GM08714 (cell line): ENCODE results near the gene NPBWR2.

Experiments
- H3K4me3 ChIP-seq: fragments of 200-500 bp; sonication (Bioruptor generic); 2 replicates; pipeline ENCODE4 v1.5.1; 2014; ENCODE audit warnings: mild to moderate bottlenecking, low read length, inconsistent platforms
- ZNF274 ChIP-seq: IDR thresholded peaks from 2 replicates; pipeline ENCODE4 v1.6.1; 2012; ENCODE audit warnings: mild to moderate bottlenecking, low read depth, low read length

The NPBWR2 gene

DNA sequence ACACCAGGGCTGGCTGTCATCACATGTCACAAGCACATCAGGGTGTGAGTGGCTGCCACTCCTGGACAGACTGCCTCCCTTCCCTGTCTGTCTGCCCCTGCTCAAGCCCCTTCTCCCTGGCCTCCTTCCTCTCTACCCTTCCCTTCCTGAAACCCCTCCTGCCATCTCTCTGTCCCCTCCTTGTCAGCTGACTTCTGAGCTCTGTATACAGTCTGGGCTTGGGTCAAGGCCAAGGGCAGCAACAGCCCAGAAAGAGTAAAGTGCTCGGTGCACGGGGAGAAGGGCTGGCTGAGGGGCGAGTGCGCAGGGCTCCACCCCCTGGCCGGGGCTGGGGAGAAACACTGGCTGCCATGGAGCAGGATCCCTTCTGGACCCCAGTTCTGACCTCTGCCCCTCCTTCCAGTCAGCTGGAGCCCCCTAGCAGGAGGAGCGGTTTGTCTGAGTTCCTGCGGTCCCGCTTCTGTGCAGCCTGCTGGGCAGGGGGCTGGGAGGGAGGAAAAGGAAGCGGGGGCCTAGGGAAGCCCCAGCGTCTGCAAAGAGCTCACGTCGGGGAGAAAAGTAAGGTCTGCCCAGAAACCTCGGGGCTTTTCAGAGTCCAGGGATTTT is 25.1 kb downstream of the NPBWR2 start:
- H3K4me3 ChIP-seq: no peak overlapping the region
- TF ChIP-seq ZNF274: no peak

DNA sequence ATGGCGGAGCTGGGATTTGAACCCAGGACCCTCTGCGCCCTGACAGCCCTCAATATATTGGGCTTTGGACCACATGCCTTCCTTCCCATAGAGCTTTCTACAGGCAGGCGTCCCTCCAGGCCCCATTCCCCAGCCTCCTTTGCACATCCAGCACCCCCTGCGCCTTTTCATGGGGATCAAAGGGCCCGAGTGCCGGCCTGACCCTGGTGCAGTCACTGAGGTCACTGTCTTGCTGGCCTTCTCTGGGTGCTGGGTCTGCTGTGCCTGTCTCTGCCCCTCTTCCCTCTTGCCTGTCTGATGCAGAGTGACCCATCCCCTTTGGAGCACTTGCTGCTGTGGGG is 25.8 kb downstream of the NPBWR2 start:
- no peak overlapping the region for H3K4me3 ChIP-seq
- TF ChIP-seq ZNF274: no peak

DNA sequence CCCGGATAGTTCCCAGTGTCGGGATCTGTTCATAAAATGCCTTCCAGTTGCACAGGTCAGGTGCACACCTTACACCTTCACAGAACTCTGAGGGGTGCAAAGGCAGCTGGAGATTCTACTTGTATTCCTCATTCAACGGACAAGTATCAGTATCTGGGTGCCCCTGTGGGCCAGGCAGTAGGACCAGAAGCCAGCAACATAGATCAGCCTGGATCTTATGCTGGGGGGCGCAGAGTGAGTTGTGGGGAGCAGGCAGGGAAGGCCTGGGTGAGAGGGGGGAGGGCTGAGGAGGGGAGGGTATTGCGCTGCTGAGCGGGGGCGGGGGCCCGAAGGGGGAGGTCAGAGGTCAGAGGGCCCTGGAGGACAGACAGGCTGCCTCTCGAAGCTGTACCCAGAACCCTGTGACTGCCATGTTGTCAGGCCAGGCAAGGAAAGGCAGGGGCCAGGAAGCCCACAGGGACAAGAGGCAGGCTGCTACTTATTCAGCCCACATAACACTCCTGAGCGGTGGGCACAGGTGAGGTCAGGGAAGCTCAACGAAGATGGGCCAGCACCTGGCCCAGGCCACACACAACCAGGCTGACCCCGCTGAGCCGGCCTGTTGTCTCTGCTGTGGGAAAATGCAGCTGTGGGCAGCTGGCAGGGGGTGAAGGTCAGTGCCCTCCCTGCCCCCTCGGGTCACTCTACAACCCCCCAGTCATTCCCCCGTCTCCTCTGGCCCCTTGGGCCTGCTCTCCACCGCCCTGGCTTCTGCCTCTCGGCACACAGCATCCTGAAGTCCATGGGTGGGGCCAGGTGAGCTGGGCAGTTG is 26.3 kb downstream of the NPBWR2 start:
- no peak for TF ChIP-seq ZNF274
- no peak overlapping the region; the same call in 1 of the 2 replicates for H3K4me3 ChIP-seq

DNA sequence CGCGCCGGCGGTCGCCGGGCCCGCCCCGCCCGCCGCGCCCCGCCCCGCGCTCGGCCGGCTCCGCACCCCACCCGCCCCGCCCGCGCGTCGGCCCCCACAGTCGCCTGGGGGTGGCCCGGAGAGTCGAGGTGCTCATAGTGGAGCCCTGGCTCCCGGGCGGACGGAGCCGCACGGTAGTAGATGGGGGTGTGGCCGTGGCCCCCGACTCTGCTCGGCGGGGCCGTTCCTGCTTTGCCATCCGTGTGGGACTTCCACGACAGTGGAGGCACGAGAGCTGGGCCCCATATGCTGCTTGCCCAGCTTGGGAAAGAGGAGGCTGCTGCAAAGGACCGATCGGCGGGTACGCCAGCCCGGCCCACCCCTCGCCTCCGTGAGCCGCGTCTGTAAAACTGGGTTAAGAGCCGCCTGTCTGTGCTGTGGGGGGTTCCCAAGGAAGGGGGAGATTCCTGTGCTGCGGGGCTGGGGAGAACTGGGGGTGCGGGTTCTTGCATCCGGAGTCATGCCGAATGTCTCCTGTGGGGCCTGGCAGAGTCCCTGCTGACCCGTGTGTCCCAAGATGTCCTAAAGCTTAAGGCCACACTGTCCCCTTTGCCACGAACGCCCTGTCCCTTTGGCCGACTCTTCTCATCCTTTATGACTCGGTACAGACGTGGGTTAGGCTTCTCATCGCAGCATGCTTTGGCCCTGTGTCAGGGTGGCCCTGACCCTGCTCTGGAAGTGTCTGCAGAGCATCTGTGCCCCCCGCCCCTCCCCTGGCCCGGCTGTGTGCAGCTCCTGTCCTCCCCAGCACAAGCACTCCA is 27.2 kb downstream of the NPBWR2 start, which contains the start of gene OPRL1:
Gene OPRL1, plus strand, starts transcription at position 70 of the 800 bp plus-strand sequence. CDS start 12,639 bp downstream, outside the sequence.
- no peak for TF ChIP-seq ZNF274
- peak within 1 kb of the TSS; percentile 92 for H3K4me3 ChIP-seq

DNA sequence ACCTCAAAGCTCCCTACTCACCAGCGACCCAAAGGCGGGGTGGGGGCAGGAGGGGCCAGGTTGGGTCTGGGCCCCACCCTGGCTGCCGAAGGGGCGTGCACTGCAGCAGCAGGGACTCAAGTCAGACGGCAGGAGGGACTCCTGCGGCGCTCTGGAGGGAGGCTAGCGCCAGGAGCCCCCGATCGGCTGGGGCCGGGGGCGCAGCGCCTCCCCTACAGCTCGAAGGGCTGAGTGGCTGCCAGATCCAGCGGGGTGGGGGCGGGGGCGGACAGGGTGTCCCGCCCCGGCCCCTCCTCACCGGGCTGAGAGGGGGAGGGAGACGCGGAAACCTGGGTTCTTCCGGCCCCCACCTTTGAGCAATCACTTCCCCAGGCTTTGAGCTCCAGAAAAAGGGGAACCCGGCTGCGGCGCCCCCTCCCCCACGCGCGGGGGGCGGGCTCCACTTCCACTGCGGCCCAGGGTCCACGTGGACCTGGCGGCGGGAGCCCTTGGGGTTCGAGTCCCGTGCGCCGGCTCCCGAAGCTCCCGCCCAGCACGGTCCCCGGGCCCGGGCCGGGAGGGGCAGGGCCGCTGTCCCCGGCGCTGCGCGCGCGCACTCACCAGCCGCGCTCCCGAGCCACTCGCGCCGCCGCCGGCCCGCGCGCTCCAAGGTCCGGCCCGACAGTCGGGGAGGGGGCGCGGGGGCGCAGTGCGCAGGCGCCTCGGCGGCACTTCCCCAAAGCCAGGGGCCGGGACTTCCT is 27.9 kb downstream of the NPBWR2 start, which contains the start of gene RGS19:
Gene RGS19, minus strand, starts transcription at position 246 of the 740 bp plus-strand sequence. CDS start 2,632 bp downstream, outside the sequence.
- TF ChIP-seq ZNF274: no peak
- H3K4me3 ChIP-seq: peak within 1 kb of the TSS; percentile 92

DNA sequence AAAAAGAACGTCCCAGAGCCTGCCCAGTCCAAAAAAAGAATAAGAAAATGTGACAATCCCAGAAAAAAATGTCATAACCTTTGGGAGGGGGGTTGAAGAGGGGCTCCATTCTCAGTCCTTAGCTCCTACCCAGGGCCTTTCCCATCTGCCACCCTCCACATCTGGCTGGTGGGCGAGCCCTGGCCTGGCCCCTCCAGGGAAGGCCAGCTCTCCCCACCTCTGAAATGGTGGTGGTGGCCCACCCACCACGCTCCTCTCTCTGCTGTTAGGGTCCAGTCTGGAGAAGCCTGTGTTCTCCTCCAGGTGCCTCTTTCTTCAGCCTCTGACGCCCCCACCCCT is 28.5 kb downstream of the NPBWR2 start:
- peak overlapping the region; percentile 92 for H3K4me3 ChIP-seq
- TF ChIP-seq ZNF274: no peak

DNA sequence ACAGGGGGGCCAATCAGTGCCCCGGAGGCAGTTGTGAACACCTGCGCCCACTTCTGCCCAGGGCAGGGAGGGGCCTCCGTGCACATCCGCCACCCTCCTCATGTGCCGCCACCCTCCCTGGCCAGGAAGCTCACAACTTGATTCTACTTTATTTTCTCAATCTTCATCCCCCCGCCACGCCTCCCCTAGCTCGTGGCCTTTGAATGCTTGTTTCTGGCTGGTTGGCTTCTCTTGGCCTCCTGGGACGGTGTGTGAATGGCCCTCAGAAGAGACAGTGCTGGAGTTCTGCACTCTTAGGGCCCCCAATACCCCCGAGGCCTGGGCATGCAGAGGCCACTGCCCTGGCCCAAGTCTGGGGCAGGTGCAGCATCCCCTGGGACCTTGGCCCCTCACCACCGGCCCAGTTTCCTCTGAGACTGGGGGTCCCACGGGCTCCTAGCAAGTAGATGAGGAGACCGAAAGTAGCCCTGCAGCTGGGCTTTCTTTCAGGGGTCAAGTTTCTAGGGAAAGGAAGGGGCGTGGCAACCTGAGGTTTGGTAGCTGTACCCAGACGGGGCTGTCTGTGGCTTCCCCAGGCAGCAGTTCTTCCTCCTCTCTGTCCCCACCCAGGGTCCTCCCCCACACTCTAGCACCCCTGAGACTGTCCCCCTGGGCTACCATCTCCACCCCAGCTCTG is 29.4 kb downstream of the NPBWR2 start:
- no peak for TF ChIP-seq ZNF274
- peak overlapping the region; percentile 92; the same call in 1 of the 2 replicates for H3K4me3 ChIP-seq

DNA sequence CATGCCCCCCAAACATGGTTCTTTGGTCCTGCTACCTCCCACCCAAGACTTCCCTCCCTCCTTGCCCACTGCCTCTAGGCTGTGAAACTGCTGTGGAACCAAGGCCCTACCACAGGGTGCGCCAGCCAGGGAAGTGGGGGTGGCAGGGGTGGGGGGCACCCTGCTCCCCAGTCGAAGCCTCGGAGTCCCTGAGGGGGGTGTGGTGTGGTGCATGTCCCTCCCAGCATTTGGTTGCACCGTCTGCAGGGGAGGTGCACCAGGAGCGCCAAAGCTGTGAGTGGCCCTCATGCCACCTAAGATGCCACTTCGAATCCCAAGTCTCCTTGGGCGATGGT is 29.9 kb downstream of the NPBWR2 start:
- TF ChIP-seq ZNF274: no peak
- H3K4me3 ChIP-seq: peak overlapping the region; percentile 92; the same call in 1 of the 2 replicates

DNA sequence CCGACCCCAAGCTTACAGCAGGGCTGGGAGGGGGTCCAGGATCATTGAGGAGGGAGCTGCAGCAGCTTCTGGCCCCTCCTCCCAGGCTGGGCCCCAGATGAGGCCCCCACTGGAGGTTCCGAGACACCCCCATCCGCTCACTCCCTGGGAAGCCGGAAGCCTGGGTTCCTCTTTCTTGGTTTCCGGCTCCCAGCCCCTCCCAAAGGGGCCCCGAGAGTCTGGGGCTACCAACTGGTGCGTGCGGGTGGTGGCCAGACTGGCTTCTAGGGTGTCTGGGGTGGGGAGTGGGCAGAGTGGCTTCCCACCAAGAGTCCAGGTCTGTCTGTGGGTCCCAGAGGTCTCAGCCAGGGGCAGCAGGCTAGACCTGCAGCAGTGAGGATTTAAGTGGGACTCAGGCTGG is 30.3 kb downstream of the NPBWR2 start:
- TF ChIP-seq ZNF274: no peak
- H3K4me3 ChIP-seq: peak overlapping the region; percentile 92; the same call in 1 of the 2 replicates

DNA sequence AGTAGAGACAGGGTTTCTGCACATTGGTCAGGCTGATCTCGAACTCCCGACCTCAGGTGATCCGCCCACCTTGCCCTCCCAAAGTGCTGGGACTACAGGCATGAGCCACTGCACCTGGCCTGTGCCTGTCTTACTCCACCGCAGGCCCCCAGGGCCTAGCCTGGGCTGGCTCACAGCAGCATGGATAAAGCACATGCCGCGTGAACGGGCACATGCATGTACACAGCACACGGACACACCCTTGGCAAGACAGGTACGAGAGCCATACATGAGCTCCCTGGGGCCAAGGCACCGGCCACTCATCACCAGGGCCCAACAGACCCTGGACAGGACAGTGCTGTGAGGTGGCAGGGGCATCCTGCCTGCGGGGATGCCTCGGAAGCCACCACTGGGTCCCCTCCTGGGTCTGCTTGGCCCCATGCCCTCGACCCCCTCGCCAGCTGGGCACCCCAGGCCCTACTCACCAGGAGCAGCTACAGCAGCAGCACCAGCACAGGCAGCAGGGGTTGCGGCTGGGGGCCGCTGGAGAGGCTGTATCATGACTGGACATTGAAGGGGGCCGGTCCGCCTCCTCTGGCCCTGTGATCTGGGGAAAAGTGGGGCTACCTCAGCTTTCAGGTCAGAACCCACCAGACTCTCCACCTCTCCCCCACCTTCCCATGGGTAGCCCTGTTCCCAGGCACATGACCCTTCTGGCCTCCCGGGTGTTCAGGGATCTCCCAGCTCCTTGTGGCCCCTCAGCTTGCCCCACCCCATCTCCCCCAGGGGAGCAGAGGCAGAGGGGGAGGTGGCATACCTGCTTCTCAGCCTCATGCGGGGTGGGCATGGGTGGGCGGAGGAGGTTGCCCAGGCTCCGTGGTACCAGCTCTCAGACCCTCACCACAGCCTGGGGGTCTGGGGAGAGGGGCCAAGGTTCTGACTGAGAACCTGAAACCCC is 31.0 kb downstream of the NPBWR2 start:
- TF ChIP-seq ZNF274: no peak
- H3K4me3 ChIP-seq: peak overlapping the region; percentile 92; the same call in 1 of the 2 replicates

DNA sequence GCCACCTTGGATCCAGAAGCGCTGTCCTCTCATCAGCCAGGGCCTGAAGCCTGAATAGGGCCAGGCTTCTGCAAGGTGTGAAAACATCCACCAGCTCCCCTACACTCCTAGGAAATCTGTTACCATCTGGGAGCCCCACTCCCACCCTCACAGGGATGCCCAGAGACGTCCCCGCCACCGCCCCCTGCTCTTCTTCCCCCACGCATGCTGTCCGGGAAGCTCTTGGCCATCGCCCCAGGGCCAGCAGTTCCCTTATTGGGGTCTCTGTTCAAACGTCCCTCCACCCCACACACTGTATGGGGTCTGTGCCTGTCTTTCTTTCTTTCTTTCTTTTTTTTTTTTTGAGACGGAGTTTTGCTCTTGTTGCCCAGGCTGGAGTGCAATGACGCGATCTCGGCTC is 31.8 kb downstream of the NPBWR2 start:
- no peak for TF ChIP-seq ZNF274
- H3K4me3 ChIP-seq: no peak overlapping the region

DNA sequence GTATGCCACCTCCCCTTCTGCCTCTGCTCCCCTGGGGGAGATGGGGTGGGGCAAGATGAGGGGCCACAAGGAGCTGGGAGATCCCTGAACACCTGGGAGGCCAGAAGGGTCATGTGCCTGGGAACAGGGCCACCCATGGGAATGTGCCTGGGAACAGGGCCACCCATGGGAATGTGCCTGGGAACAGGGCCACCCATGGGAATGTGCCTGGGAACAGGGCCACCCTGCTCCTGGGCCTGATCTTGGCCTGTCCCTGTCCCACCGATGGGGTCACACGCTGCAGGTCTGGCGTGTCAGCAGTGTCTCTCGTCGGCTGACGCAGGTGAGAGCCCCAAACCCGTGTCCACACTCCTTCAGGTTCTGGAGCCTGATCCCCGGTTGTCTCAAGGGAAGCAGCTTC is 32.4 kb downstream of the NPBWR2 start:
- no peak for TF ChIP-seq ZNF274
- no peak overlapping the region for H3K4me3 ChIP-seq
